AG08396 (cell line): ENCODE results near the gene ZFYVE16.
"Not testable (repeated sequence)": the region's sequence is repeated elsewhere in the genome, so short reads cannot be mapped to it uniquely, and the experiment has no call there.

ENCODE experiments used
- DNase-seq: peaks from one replicate; pipeline ENCODE4 v3.0.0; 2012; ENCODE audit warnings: low spot score, mixed read lengths

ZFYVE16 gene

DNA sequence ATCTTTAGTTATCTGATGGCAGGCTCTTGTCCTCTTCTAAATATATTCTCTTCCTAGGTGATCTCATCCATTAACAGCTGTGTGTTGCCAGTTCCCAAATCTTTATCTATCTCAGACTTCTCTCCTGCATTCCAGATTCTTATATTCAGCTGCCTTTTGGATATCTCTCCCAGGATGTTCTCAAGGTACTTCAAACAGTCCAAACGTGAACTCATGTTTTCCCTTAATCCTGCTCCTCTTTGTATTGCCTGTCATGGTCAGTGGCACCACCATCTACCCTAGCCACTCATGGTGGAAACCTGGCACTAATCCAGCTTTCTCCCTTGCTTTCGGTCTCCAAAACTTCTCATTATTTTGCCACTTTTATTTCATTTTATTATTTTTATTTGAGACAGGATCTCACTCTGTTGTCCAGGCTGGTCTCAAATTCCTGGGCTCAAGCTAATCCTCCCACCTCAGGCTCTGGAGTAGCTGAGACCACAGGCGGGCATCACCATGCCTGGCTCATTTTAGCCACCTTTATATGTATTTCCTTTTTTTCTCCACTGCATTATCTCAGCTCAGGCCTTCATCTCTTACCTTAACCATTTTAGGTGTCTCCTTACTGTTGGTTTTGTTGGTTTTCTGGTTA is 3.8 kb downstream of the ZFYVE16 start:
- no peak for DNase-seq

DNA sequence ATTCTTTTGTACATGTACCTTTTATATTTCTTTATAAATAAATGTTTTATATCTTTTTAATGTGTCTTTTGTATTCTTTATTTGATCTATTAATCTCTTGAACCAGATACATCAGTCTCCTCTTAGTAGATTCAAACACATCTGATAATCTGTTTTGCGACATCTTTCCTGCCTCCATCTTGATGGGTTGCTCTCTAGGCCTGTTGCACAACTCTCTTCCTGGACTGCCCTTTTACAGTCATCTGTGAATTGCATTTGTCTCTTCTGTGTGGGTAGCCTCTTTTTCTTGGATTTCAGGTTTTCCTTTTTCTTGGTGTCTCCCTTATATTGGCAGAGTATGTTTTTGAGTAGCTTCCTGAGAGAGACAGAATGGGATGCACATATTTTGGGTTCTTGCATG is 6.2 kb downstream of the ZFYVE16 start:
- peak; percentile 6 for DNase-seq

DNA sequence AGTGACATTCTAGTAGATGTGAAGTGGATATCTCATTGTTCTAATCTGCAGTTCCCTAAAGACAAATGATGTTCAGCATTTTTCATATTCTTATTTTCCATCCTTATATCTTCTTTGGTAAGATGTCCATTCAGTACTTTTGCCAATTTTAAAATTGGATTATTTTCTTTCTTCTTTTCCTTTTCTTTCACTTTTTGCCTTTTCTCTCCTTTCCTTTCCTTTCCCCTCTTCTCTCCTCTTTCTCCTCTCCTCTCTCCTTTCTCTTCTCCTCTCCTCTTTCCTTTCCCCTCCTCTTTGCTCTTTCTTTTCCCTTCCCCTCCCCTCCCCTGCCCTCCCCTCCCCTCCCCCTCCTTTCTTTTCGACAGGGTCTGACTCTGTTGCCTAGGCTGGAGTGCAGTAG is 10.1 kb downstream of the ZFYVE16 start:
- no peak for DNase-seq

DNA sequence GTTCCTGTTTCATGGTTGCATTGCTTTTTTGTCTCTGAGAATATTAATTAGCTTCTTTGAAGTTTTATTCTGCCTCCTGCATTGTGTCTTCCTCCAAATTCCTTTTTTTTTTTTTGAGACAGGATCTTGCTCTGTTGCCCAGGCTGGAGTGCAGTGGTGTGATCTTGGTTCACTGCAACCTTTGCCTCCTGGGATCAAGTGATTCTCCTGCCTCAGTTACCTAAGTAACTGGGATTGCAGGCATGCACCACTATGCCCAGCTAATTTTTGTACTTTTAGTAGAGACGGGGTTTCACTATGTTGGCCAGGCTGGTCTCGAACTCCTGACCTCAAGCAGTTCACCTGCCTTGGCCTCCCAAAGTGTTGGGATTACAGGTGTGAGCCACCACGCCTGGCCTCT is 16.5 kb downstream of the ZFYVE16 start:
- not testable (repeated sequence) for DNase-seq

DNA sequence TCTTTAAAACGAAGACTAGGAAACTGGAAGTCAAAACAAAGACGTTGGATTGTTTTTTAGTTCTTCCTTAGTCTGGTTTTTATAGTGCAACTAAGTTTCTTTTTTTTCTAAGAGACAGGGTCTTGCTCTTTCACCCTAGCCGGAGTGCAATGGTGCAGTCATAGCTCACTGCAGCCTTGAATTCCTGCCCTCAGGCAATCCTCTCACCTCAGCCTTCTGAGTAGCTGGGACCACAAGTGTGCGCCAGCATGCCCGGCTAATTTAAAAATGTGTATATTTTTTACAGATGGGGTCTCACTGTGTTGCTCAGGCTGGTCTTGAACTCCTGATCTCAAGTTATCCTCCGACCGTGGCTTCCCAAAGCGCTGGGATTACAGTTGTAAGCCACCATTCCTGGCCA is 27.6 kb downstream of the ZFYVE16 start:
- DNase-seq = no peak

DNA sequence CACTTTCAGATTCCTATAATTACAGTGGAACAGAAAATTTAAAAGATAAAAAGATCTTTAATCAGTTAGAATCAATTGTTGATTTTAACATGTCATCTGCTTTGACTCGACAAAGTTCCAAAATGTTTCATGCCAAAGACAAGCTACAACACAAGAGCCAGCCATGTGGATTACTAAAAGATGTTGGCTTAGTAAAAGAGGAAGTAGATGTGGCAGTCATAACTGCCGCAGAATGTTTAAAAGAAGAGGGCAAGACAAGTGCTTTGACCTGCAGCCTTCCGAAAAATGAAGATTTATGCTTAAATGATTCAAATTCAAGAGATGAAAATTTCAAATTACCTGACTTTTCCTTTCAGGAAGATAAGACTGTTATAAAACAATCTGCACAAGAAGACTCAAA is 29.5 kb downstream of the ZFYVE16 start:
- DNase-seq = no peak

DNA sequence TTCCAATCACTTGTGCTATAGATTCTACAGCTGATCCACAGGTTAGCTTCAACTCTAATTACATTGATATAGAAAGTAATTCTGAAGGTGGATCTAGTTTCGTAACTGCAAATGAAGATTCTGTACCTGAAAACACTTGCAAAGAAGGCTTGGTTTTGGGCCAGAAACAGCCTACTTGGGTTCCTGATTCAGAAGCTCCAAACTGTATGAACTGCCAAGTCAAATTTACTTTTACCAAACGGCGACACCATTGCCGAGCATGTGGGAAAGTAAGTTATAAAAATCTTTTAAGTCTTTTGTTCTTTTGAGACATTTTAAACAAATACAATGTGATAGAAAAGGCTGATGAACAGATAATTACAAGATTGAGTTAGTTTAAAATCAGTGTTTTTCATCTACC is 30.9 kb downstream of the ZFYVE16 start:
- DNase-seq = no peak

DNA sequence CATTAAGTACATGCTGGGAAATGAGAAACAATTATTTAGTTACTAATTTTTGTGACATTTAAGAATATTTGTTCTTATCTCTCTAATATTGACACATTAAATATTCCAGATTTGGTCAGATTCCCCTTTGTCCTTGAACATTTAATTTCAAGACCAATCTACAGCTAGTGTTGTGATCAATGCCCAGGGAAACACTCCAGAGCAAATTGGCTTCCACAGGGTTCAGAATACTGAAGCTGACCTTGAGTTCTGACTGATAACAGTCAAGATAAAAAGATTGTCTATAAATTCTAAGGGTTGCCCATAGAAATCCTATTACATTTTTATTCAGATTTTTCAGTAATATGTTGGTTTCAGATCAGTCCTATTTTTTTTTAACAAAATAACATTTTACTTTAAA is 31.3 kb downstream of the ZFYVE16 start:
- no peak for DNase-seq

DNA sequence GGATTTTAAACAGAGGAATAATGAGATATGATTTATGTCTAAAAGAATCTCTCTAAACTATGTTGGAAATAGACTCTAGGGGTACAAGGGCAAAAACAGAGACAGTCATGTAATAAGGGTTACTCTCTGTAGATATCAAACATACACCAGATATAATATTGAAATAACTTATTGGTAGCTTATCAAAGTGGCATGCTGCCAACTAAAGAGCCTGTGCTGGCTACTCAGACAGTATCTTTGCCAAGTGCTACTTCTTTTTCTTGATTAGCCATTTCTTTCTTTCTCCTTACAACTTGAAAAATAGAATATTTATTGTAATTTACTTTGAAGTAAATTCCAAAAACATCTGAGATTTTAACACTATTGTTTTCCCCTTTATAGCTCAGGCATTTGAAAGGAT is 34.9 kb downstream of the ZFYVE16 start:
- no peak for DNase-seq

DNA sequence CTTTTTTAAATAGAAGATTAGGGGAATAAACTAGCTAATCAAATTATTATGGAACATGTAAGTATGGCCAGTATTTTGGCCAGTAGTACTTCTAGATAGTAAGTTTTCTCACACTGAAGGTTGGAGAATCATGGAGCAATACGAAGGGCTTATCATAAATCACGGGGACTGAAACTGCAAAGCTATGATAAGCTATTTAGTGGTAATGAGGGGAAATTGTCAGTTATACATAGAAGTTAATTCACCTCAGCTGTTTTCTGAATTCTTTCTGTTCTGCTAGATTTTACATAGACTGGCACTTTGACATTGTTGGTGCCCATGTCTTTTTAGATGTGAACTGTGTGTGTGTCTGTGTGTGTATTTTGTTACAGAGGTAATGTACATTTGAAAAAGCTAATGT is 45.5 kb downstream of the ZFYVE16 start:
- no peak for DNase-seq

DNA sequence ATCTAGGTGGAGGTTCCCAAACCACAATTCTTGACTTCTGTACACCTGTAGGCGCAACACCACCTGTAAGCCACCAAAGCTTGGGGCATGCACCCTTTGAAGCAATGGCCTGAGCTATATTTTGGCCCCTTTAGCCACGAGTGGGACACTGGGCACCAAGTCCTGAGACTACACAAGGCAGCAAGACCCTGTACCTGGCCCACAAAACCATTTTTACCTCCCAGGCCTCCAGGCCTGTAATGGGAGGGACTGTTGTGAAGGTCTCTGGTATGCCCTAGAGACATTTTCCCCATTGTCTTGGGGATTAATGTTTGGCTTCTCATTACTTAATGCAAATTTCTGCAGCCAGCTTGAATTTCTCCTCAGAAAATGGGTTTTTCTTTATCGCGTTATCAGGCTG is 55.4 kb downstream of the ZFYVE16 start:
- DNase-seq = no peak

DNA sequence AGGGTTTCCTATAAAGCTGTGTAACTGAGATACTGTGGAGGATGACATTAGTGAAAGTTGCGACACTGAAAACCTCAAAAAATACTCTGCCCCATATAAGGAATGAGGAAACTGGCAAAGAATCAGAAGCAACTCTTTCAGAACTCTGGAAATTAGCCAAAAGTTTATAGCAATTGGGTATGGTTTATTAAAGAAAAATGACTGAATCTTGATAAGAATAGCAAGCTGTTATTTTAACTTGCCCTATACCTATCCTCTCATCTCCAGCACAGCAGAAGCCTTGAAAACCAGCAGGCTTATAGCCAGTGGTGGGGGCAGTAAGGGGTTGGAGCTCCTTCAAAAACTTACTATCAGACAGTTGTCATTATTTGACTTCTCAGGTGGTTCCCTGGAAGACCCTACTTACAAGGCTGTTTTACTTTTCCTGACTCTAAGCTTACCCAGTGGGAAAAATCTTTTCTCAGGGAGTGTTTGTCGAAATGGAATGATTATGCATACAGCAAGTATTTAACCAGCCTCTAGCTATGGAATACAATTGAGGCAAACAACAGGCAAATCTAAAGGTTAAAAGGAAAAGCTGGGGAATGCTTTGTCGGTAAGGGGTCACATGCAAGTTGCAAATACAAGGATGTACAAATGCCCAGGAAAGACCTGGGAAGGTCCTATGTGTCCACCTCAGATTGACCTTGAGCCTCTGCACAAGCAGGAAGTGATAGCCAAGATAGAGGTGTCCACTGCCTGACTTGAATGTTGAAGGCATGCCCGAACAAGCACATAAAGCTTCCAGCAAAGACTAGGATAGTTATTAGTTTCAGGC is 59.0 kb downstream of the ZFYVE16 start:
- no peak for DNase-seq

DNA sequence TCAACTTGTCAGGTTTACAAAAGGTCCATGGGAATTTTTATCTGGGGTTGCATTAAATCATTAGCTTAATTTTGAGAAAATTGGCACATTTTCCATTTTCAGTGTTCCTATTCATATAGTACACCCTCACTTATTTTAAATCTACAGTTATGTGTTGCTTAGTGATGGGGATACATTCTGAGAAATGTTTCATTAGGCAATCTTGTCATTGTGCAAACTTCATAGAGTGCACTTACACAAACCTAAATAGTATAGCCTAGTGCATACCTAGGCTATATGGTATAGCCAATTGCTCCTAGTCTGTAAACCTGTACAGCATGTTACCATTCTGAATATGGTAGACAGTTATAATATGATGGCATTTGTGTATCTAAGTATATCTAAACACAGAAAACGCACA is 60.3 kb downstream of the ZFYVE16 start:
- DNase-seq = no peak

DNA sequence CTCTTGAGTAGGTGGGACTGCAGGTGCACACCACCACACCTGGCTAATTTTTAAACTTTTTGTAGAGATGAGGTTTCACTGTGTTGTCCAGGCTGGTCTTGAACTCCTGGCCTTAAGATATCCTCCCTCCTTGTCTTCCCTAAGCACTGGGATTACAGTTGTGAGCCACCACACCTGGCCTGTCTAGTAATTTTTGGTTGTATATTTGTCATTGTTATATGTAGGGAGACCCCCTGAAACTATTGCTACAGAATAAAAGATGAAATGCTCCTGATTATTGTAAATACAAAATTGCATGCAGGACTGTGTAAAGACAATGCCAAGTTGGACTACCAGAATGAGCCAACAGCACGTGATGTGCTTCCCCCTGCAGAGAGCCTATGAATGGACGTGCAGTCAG is 62.8 kb downstream of the ZFYVE16 start:
- DNase-seq = not testable (repeated sequence)

DNA sequence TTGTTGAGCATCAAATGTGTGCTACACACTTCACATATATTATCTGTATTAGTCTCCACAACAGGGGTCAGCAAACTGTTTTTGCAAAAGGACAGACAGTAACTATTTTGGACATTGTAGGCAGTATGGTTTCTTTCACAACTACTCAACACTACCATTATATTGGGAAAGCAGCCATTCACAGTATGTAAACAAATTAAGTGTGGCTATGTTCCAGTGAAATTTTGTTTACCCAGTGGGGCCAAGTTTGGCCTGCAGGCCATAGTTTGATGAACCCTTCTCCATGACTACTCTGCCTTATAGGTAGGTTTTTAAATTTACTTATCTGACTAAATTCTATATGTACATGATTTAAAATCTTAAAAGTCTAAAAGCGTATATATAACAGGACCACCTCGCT is 67.1 kb downstream of the ZFYVE16 start:
- DNase-seq = no peak

DNA sequence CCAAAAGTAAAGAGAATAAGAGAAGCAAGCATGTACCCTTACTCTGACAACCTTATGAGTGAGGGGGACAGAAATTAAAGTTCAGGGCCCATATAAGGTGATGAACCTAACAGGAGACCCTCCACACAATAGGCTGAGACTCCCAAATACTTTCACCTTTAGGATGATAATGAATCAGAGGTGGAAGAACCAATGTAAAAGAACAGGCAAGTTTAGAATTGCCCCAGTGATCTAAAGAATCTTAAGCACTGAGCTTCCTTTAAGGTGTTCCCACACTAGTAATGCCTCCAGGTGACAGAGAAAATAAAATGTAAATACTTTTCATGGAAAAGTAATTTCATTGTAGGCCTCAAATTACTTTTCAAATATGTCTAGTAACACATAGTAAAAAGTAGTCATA is 71.8 kb downstream of the ZFYVE16 start:
- no peak for DNase-seq

DNA sequence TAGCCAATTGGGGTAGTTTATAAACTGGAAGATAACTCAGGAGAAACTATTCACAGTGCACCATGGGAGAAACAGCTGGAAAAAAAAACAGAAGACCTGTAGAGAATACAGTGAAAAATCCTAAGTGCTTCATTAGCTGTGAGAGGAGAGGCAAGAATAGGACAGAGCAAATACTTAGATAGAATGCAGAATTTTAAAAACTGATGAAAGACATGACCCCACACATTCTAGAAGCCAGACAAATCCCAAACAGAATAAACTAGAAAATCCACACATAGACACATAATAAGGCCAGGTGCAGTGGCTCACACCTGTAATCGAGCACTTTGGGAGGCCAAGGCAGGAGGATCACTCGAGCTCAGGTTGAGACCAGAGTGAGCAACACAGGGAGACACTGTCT is 72.5 kb downstream of the ZFYVE16 start:
- DNase-seq = no peak

DNA sequence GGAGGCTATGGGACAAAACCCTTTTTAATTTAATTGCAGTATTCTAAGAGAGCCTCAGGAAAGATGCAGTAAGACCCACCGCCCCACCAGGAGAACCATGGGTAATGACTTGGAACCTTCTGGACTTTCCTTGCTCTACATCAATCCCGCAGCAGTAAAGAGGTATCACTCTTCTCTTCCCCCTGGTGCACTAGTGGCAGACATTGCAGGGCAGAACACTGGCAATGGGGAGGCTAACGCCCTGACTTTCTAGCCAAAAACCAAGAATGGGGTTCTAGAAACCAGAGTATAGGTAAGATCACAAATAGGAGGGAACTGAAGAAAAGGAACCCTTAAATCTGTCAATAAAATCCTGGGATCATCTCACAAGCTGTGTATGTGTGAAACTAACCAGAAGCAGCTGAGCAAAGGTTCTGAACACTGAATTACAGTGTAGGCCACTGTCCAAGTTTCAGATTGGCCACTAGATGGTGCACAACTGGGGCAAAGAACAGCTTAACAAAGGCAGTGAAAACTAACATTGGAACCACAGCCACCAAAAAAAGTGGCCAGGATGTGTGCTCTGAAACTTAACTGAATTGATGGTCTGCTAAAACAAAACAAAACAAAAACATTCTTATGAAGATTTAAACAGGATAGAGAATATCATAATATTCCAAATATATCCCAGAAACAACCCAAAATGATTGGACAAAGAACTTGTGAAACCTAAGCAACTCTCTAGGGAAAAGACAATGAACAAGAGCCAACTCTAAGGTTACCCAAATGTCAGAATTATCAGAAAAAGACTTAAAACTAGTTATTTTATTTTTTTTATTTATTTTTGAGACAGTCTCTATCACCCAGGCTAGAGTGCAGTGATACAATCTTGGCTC is 73.4 kb downstream of the ZFYVE16 start:
- DNase-seq = peak; percentile 65

DNA sequence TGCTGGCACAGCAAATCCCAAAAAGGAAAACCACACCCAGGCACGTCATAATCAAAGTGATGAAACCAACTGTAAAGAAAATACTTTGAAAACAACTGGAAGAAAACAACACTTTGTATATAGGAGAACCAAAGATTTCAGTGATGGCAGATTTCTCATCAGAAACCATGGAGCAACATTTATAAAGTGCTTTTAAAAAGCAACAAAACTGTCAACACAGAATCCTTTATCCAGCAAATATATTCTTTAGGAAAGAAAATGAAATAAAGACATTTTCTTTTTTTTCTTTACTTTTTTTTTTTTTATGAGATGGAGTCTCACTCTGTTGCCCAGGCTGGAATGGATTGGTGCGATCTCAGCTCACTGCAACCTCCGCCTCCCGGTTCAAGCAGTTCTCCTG is 74.7 kb downstream of the ZFYVE16 start:
- no peak for DNase-seq

DNA sequence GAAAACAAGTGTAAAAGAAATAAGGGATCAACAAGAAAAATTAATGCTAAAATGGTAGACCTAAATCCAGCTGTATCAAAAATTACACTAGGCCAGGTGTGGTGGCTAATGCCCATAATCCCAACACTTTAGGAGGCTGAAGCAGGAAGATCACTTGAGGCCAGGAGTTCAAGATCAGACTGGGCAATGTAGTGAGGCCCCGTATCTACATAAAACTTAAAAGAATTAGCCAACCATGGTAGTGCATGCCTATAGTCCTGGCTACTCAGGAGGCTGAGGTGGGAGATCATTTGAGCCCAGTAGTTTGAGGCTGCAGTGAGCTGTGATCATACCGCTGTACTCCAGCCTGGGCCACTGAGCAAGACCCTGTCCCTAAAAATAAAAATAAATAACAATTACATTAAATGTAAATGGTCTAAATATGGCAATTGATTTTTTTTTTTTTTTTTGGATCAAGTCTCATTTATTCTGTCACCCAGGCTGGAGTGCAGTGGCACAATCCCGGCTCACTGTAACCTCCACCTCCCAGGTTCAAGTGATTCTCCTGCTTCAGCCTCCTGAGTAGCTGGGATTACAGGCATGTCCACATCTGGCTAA is 75.9 kb downstream of the ZFYVE16 start:
- no peak for DNase-seq

DNA sequence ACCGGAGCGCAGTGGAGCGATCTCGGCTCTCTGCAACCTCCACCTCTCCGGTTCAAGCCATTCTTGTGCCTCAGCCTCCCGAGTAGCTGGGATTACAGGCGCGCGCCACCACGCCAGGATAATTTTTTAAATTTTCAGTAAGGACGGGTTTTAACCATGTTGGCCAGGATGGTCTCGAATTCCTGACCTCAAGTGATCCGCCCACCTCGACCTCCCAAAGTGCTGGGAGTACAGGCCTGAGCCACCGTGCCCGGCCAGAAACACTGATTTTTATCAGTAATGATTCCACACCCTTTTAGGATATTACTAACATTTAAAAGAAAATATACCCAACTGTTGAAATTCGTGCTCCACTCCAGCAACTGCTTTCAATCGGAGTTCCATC is 79.6 kb downstream of the ZFYVE16 start:
- DNase-seq = no peak
